ENCODE data around the gene GIGYF2. TPM values are rescaled to one million over a fixed set of nuclear protein-coding genes. Genes with fewer than 3 reads are reported as not detected.
A peak's percentile ranks its signal among the peaks of the same experiment; 100 is the strongest.

The GIGYF2 gene
- total and polyA plus RNA-seq, 4 donors, result 10.6 to 50.5 (median 26.7) TPM

DNA sequence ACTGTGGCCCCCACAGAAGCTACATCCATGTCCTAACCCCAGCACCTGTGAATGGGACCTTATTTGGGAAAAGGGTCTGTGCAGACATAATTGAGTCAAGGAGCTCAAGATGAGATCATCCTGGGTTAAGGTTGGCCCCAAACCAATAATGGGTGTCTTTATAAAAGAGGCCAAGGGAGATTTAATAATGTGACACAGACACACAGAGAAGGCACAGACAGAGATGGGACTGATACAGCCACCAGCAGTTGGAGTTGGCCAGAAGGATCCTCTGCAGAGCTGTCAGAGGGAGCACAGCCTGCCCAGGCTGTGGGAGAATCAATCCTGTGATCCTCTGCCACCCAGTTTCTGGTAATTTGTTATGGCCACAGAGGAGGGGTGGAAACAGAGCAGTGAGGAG, 199.0 kb downstream of the GIGYF2 start (continued):
- no peak for TF ChIP-seq EGR1 (IDR thresholded peaks at IDR 0.05; ENCODE audit: low read depth in 2 of 2)

DNA sequence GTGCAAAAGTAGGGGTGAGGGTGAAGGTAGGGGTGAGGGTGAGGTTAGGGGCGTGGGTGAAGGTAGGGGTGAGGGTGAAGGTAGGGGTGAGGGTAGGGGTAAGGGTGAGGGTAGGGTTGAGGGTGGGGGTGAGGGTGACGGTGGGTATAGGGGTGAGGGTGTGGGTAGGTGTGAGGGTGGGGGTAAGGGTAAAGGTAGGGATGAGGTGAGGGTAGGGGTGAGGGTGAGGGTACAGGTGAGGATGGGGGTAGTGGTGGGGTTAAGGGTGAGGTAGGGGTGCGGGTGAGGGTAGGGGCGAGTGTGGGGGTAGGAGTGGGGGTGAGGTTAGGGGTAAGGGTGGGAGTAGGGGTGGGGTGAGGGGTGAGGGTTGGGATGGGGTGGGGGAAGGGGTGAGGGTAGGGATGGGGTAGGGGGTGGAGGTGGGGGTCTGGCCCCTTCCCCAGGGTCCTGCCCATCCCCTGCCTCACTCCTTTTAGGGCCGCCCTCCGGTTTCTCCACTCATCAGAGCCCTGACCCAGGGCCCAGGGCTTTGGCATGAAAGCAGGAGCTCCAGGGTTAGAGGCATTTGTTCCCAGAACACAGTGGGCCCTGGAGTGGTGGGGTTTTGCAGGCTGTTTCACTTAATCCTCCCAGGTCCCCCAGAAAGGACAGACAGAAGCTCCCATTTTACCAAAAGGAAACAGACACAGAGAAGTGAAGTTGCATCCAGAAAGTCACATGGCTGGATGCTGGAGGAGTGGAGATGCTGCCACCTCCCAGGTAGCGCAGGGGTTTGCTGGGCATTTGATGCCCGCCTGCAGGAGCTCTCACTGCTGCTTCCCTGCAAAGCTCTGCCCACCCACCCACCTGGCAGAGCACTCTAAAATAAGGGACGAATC, 199.8 kb downstream of the GIGYF2 start:
- TF ChIP-seq REST (IDR thresholded peaks at IDR 0.05) (no peak), HNF4A (conservative IDR thresholded peaks at IDR 0.05) (no peak), HNF4G (IDR thresholded peaks at IDR 0.05) (no peak), SP1 (IDR thresholded peaks at IDR 0.05) (no peak), RXRA (IDR thresholded peaks at IDR 0.05) (no peak), YY1 (IDR thresholded peaks at IDR 0.05) (no peak), TAF1 (conservative IDR thresholded peaks at IDR 0.05) (no peak), CTCF (IDR thresholded peaks at IDR 0.05; ENCODE audit: low read depth, low read length, missing input control) (no peak)
- WGBS, result 94% methylated on average over 9 of the region's 9 CpGs
- Histone ChIP-seq H3K36me3 (ENCODE audit: control insufficient read depth in 4 of 4, insufficient read depth in 3 of 4, low read depth in 1 of 4, low read length in 3 of 4) (peaks cover 2 to 26% (median 6%) of the 10 kb centered on the region in 4 donors), H3K9me3 (ENCODE audit: control insufficient read depth in 4 of 4, low read length in 3 of 4) (no peaks in the 10 kb centered on the region), H3K4me3 (ENCODE audit: low read depth in 1 of 3, low read length in 3 of 3) (no peak overlapping the region), H3K27ac (ENCODE audit: low read depth in 1 of 2, low read length in 2 of 2) (no peak overlapping the region), H3K27me3 (ENCODE audit: control insufficient read depth in 4 of 4, insufficient read depth in 4 of 4, low read length in 3 of 4) (no peaks in the 10 kb centered on the region), H3K4me1 (ENCODE audit: control insufficient read depth in 4 of 4, insufficient read depth in 4 of 4, low read length in 3 of 4) (no peaks in the 10 kb centered on the region), H3K9ac (ENCODE audit: low read depth in 1 of 2, low read length in 2 of 2) (no peak overlapping the region)
- DNase-seq (ENCODE audit: low spot score), result no peak

GRCh38 chr2:232897598-232898408, 200.7 kb downstream of the GIGYF2 start:
- no peaks in the 10 kb centered on the region for H3K4me1 ChIP-seq (ENCODE audit: control insufficient read depth in 4 of 4, insufficient read depth in 4 of 4, low read length in 3 of 4)
- H3K9me3 ChIP-seq (ENCODE audit: control insufficient read depth in 4 of 4, low read length in 3 of 4), result no peaks in the 10 kb centered on the region
- peaks cover 2 to 17% (median 6%) of the 10 kb centered on the region in 4 donors for H3K36me3 ChIP-seq (ENCODE audit: control insufficient read depth in 4 of 4, insufficient read depth in 3 of 4, low read depth in 1 of 4, low read length in 3 of 4)
- no peak overlapping the region for H3K4me3 ChIP-seq (ENCODE audit: low read depth in 1 of 3, low read length in 3 of 3)
- TF ChIP-seq FOXA1 (IDR thresholded peaks at IDR 0.05) (no peak), TAF1 (conservative IDR thresholded peaks at IDR 0.05) (no peak), HNF4A (conservative IDR thresholded peaks at IDR 0.05) (no peak), CTCF (IDR thresholded peaks at IDR 0.05; ENCODE audit: low read depth, low read length, missing input control) (no peak), SP1 (IDR thresholded peaks at IDR 0.05) (no peak)
- 93% methylated on average over 24 of the region's 24 CpGs for WGBS
- H3K27ac ChIP-seq (ENCODE audit: low read depth in 1 of 2, low read length in 2 of 2), result no peak overlapping the region
- peak; percentile 23 for DNase-seq (ENCODE audit: low spot score)
- no peaks in the 10 kb centered on the region for H3K27me3 ChIP-seq (ENCODE audit: control insufficient read depth in 4 of 4, insufficient read depth in 4 of 4, low read length in 3 of 4)
- H3K9ac ChIP-seq (ENCODE audit: low read depth in 1 of 2, low read length in 2 of 2), result no peak overlapping the region
